GM12878 (cell line): ENCODE measurements around the gene CIDEC. TPM values are rescaled to one million over a fixed set of nuclear protein-coding genes. Genes with fewer than 3 reads are reported as not detected.

ENCODE experiments used
- CBX5 ChIP-seq: sonication (generic); IDR thresholded peaks from 2 replicates; pipeline ENCODE4 v1.6.1; 2016; ENCODE audit warnings: low read depth, moderate library complexity, mild to moderate bottlenecking, inconsistent platforms
- CHD2 ChIP-seq: IDR thresholded peaks from 2 replicates; pipeline ENCODE4 v1.6.1; 2011; ENCODE audit warnings: low read depth, low read length, improper control_type of control experiment, borderline replicate concordance
- ESRRA ChIP-seq: IDR thresholded peaks from 2 replicates; pipeline ENCODE4 v1.6.1; 2012; ENCODE audit warnings: mild to moderate bottlenecking, low read length, improper control_type of control experiment
- HDGF ChIP-seq: fragments of 450-650 bp; IDR thresholded peaks from 2 replicates; pipeline ENCODE4 v1.6.1; 2016; ENCODE audit warnings: antibody characterized with exemption
- KLF5 ChIP-seq: fragments of 450-650 bp; IDR thresholded peaks from 2 replicates; pipeline ENCODE4 v1.6.1; 2014; ENCODE audit warnings: mild to moderate bottlenecking; ENCODE audit not compliant: partially characterized antibody
- MYB ChIP-seq: fragments of 150-350 bp; IDR thresholded peaks from 2 replicates; pipeline ENCODE4 v1.6.1; 2014; ENCODE audit warnings: mild to moderate bottlenecking, low read depth, low read length, borderline replicate concordance
- MYC ChIP-seq: IDR thresholded peaks from 2 replicates; pipeline ENCODE4 v1.6.1; 2011; ENCODE audit warnings: mild to moderate bottlenecking, low read length, moderate library complexity, inconsistent platforms; ENCODE audit not compliant: insufficient read depth, insufficient replicate concordance, insufficient read length, severe bottlenecking
- NFYA ChIP-seq: IDR thresholded peaks from 2 replicates; pipeline ENCODE4 v1.6.1; 2011; ENCODE audit warnings: low read depth, mild to moderate bottlenecking, low read length, improper control_type of control experiment, borderline replicate concordance
- PML ChIP-seq: IDR thresholded peaks from 2 replicates; pipeline ENCODE4 v1.6.1; 2012; ENCODE audit warnings: low read length, inconsistent platforms
- POLR2AphosphoS5 ChIP-seq: IDR thresholded peaks from 2 replicates; pipeline ENCODE4 v1.6.1; 2011; ENCODE audit warnings: mild to moderate bottlenecking, low read length, inconsistent platforms
- RCOR1 ChIP-seq: conservative IDR thresholded peaks from 2 replicates; pipeline ENCODE4 v1.6.1; 2012; ENCODE audit warnings: low read depth, low read length, improper control_type of control experiment
- RELA ChIP-seq: fragments of 450-650 bp; IDR thresholded peaks from 2 replicates; pipeline ENCODE4 v1.8.0; 2014; ENCODE audit warnings: borderline replicate concordance; ENCODE audit not compliant: partially characterized antibody
- SIX5 ChIP-seq: IDR thresholded peaks from 2 replicates; pipeline ENCODE4 v1.6.1; 2011; ENCODE audit warnings: mild to moderate bottlenecking, low read depth, low read length, moderate library complexity; ENCODE audit not compliant: severe bottlenecking
- SP1 ChIP-seq: IDR thresholded peaks from one replicate; pipeline ENCODE4 v1.6.1; 2011; ENCODE audit warnings: low read depth, low read length
- SPI1 ChIP-seq: IDR thresholded peaks from 2 replicates; pipeline ENCODE4 v1.6.1; 2011; ENCODE audit warnings: low read depth, mild to moderate bottlenecking, low read length, moderate library complexity, borderline replicate concordance; ENCODE audit not compliant: insufficient read depth
- SREBF2 ChIP-seq: IDR thresholded peaks from 2 replicates; pipeline ENCODE4 v1.6.1; 2012; ENCODE audit warnings: mild to moderate bottlenecking, low read length
- STAT1 ChIP-seq: fragments of 450-650 bp; conservative IDR thresholded peaks from 2 replicates; pipeline ENCODE4 v1.6.1; 2014; ENCODE audit warnings: antibody characterized with exemption, mild to moderate bottlenecking
- STAT3 ChIP-seq: IDR thresholded peaks from 2 replicates; pipeline ENCODE4 v1.6.1; 2011; ENCODE audit warnings: low read depth, low read length, improper control_type of control experiment
- TARDBP ChIP-seq: IDR thresholded peaks from 2 replicates; pipeline ENCODE4 v1.6.1; 2016; ENCODE audit warnings: borderline replicate concordance
- TCF12 ChIP-seq: IDR thresholded peaks from 2 replicates; pipeline ENCODE4 v1.6.1; 2011; ENCODE audit warnings: low read depth, mild to moderate bottlenecking, low read length
- polyA plus RNA-seq, 11 experiments: library from polyadenylated mRNA; depleted of rRNA in 4 of 11; unstranded in 6 of 11; stranded (reverse) in 5 of 11; fragments of >200 nt; fragmentation: Nextera tagmentation in 4 of 11; fragmentation: Illumina TruSeq in 1 of 11; extraction: Ambion mirVana in 4 of 11; extraction: Trizol in 1 of 11; gene quantifications; 1 replicate in 1 of 11; 2 replicates in 10 of 11; pipeline versions ENCODE4 v1.2.1 to v1.2.3, GENCODE V29; 2011 to 2016; ENCODE audit warnings: inconsistent platforms in 2 of 11, missing spikeins in 2 of 11, low read depth in 1 of 11
- total RNA-seq, 4 experiments: library from RNA; depleted of rRNA in 3 of 4; stranded (reverse); fragments of >200 nt in 3 of 4; fragmentation: Illumina TruSeq in 1 of 4; extraction: Trizol in 1 of 4; gene quantifications; 2 replicates each; pipeline versions ENCODE4 v1.2.1 to v1.2.3, GENCODE V29; 2013 to 2021
- TF ChIP-seq, protein P1 (sequence below): fragments of 450-650 bp; IDR thresholded peaks from 2 replicates; pipeline ENCODE4 v1.6.1; 2017; ENCODE audit warnings: borderline replicate concordance
- TF ChIP-seq, protein P2 (sequence below): fragments of 150-350 bp; IDR thresholded peaks from 2 replicates; pipeline ENCODE4 v1.6.1; 2016; ENCODE audit warnings: low read depth, low read length
- TF ChIP-seq, protein P3 (sequence below): IDR thresholded peaks from 2 replicates; pipeline ENCODE4 v1.6.1; 2012; ENCODE audit warnings: low read depth, low read length, improper control_type of control experiment
- TF ChIP-seq, protein P4 (sequence below): fragments of 450-650 bp; IDR thresholded peaks from 2 replicates; pipeline ENCODE4 v1.6.1; 2017; ENCODE audit warnings: low read depth, mild to moderate bottlenecking, moderate library complexity

Gene CIDEC
- total and polyA plus RNA-seq, 10 of the 15 experiments (the other 5 are each of a cell fraction or from before 2014, with no cell fraction given), result 0.10 to 0.49 TPM; not detected in 8

DNA sequence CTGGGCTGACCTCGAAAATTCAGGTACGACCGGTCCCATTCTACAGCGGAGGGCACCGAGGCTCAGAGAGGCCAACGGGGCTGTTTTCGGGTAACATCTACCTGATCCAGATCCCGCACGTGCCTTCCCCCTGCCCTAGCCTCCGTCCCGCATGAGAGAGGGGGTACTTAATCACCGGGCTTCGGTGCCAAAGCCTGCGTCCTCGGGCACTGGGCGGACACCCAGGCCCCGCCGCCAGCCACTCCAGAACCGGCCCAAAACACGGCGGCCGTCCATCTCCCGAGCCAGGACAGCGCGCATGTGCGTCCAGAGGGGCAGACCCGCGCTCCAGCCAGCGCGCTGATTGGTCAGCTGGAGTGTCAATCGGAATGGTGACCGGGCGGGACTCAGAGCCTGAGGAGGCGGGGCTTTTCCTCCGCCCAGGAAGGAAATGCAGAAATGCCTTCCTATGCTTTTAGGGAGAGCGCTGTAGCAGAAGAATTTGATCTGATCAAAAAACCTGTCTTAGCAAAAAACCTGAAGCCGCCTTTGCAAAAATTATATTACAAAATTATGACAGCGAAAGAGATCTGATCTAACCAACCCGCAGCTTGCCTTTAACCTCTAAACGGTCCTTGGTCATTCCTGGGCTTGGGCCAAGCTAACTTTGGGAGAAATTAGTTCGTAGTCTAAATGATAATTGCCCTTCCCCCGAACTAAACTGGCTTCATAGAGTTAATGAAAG, 36.2 kb downstream of the CIDEC start, which contains the start of gene RPUSD3 (continued):
- TF ChIP-seq KLF5 (no peak), ESRRA (no peak), SIX5 (no peak), RELA (no peak), SREBF2 (no peak), SP1 (peak; percentile 92), MYB (no peak), CHD2 (peak; percentile 88), CBX5 (no peak), STAT3 (no peak), HDGF (no peak), POLR2AphosphoS5 (no peak), NFYA (no peak), MYC (peak; percentile 71), PML (0 out of 2 replicates have a peak, but pooled peaks have one; percentile 30), RCOR1 (no peak), TCF12 (no peak), SPI1 (peak; percentile 27; the same call in 1 of the 2 replicates), TARDBP (no peak), STAT1 (no peak)
- TF ChIP-seq, protein P1, sequence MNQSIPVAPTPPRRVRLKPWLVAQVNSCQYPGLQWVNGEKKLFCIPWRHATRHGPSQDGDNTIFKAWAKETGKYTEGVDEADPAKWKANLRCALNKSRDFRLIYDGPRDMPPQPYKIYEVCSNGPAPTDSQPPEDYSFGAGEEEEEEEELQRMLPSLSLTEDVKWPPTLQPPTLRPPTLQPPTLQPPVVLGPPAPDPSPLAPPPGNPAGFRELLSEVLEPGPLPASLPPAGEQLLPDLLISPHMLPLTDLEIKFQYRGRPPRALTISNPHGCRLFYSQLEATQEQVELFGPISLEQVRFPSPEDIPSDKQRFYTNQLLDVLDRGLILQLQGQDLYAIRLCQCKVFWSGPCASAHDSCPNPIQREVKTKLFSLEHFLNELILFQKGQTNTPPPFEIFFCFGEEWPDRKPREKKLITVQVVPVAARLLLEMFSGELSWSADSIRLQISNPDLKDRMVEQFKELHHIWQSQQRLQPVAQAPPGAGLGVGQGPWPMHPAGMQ, result no peak
- TF ChIP-seq, protein P2, sequence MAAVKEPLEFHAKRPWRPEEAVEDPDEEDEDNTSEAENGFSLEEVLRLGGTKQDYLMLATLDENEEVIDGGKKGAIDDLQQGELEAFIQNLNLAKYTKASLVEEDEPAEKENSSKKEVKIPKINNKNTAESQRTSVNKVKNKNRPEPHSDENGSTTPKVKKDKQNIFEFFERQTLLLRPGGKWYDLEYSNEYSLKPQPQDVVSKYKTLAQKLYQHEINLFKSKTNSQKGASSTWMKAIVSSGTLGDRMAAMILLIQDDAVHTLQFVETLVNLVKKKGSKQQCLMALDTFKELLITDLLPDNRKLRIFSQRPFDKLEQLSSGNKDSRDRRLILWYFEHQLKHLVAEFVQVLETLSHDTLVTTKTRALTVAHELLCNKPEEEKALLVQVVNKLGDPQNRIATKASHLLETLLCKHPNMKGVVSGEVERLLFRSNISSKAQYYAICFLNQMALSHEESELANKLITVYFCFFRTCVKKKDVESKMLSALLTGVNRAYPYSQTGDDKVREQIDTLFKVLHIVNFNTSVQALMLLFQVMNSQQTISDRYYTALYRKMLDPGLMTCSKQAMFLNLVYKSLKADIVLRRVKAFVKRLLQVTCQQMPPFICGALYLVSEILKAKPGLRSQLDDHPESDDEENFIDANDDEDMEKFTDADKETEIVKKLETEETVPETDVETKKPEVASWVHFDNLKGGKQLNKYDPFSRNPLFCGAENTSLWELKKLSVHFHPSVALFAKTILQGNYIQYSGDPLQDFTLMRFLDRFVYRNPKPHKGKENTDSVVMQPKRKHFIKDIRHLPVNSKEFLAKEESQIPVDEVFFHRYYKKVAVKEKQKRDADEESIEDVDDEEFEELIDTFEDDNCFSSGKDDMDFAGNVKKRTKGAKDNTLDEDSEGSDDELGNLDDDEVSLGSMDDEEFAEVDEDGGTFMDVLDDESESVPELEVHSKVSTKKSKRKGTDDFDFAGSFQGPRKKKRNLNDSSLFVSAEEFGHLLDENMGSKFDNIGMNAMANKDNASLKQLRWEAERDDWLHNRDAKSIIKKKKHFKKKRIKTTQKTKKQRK, result no peak
- TF ChIP-seq, protein P3, sequence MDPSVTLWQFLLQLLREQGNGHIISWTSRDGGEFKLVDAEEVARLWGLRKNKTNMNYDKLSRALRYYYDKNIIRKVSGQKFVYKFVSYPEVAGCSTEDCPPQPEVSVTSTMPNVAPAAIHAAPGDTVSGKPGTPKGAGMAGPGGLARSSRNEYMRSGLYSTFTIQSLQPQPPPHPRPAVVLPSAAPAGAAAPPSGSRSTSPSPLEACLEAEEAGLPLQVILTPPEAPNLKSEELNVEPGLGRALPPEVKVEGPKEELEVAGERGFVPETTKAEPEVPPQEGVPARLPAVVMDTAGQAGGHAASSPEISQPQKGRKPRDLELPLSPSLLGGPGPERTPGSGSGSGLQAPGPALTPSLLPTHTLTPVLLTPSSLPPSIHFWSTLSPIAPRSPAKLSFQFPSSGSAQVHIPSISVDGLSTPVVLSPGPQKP, result no peak
- TF ChIP-seq, protein P4, sequence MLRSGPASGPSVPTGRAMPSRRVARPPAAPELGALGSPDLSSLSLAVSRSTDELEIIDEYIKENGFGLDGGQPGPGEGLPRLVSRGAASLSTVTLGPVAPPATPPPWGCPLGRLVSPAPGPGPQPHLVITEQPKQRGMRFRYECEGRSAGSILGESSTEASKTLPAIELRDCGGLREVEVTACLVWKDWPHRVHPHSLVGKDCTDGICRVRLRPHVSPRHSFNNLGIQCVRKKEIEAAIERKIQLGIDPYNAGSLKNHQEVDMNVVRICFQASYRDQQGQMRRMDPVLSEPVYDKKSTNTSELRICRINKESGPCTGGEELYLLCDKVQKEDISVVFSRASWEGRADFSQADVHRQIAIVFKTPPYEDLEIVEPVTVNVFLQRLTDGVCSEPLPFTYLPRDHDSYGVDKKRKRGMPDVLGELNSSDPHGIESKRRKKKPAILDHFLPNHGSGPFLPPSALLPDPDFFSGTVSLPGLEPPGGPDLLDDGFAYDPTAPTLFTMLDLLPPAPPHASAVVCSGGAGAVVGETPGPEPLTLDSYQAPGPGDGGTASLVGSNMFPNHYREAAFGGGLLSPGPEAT, result no peak
